IMR-90 (cell line): ENCODE results near the gene NEK5.

Source experiments
- BHLHE40 ChIP-seq: fragments of 150-350 bp; IDR thresholded peaks from 2 replicates; pipeline ENCODE4 v1.6.1; 2016; ENCODE audit warnings: mild to moderate bottlenecking, low read depth, low read length
- CEBPB ChIP-seq: IDR thresholded peaks from 2 replicates; pipeline ENCODE4 v1.6.1; 2012; ENCODE audit warnings: low read depth, low read length, improper control_type of control experiment
- CHD1 ChIP-seq: IDR thresholded peaks from 2 replicates; pipeline ENCODE4 v1.6.1; 2012; ENCODE audit warnings: low read depth, low read length, improper control_type of control experiment
- CTCF ChIP-seq: conservative IDR thresholded peaks from 2 replicates; pipeline ENCODE4 v1.5.1; 2012; ENCODE audit warnings: mild to moderate bottlenecking, low read depth, low read length, improper control_type of control experiment
- FOS ChIP-seq: fragments of 150-350 bp; IDR thresholded peaks from 2 replicates; pipeline ENCODE4 v1.6.1; 2016; ENCODE audit warnings: low read depth, low read length
- MAFK ChIP-seq: IDR thresholded peaks from 2 replicates; pipeline ENCODE4 v1.6.1; 2012; ENCODE audit warnings: low read depth, low read length, improper control_type of control experiment
- MAZ ChIP-seq: IDR thresholded peaks from 2 replicates; pipeline ENCODE4 v1.6.1; 2012; ENCODE audit warnings: low read depth, mild to moderate bottlenecking, low read length, improper control_type of control experiment, moderate library complexity, borderline replicate concordance
- NFE2L2 ChIP-seq: fragments of 150-350 bp; IDR thresholded peaks from 2 replicates; pipeline ENCODE4 v1.6.1; 2016; ENCODE audit warnings: low read depth, mild to moderate bottlenecking, low read length
- POLR2A ChIP-seq: IDR thresholded peaks from 2 replicates; pipeline ENCODE4 v1.6.1; 2012; ENCODE audit warnings: mild to moderate bottlenecking, low read depth, low read length
- RAD21 ChIP-seq: IDR thresholded peaks from 2 replicates; pipeline ENCODE4 v1.6.1; 2012; ENCODE audit warnings: low read length, improper control_type of control experiment
- RCOR1 ChIP-seq: IDR thresholded peaks from 2 replicates; pipeline ENCODE4 v1.6.1; 2012; ENCODE audit warnings: mild to moderate bottlenecking, low read length, improper control_type of control experiment; ENCODE audit not compliant: insufficient replicate concordance
- RFX5 ChIP-seq: IDR thresholded peaks from 2 replicates; pipeline ENCODE4 v1.8.0; 2012; ENCODE audit warnings: low read depth, mild to moderate bottlenecking, low read length, moderate library complexity
- SMC3 ChIP-seq: fragments of 150-350 bp; IDR thresholded peaks from 2 replicates; pipeline ENCODE4 v1.6.1; 2016; ENCODE audit warnings: low read depth, mild to moderate bottlenecking, antibody characterized with exemption, low read length, moderate library complexity
- TF ChIP-seq, protein P1 (sequence below): fragments of 150-350 bp; IDR thresholded peaks from 2 replicates; pipeline ENCODE4 v1.6.1; 2017; ENCODE audit warnings: mild to moderate bottlenecking, antibody characterized with exemption, low read length, low read depth

DNA sequence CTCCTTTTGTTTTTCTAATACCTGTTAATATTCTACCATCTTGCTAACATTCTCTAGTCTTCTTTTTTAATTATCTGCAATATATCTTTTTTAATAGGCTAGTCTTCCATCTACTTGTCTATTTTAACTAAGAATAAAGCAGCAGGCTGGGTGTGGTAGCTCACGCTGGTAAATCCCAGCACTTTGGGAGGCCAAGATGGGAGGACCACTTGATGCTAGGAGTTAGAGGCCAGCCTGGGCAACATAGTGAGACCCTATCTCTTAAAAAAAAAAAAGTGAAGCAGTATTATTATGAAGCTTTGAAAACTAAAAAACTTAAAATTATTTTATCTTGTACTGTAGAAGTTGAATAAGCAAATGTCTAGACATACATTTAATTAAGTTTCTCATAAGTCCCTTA lies 101.0 kb downstream of the NEK5 start:
- no peak for TF ChIP-seq POLR2A
- no peak for TF ChIP-seq CTCF
- TF ChIP-seq SMC3, result no peak
- TF ChIP-seq, protein P1, sequence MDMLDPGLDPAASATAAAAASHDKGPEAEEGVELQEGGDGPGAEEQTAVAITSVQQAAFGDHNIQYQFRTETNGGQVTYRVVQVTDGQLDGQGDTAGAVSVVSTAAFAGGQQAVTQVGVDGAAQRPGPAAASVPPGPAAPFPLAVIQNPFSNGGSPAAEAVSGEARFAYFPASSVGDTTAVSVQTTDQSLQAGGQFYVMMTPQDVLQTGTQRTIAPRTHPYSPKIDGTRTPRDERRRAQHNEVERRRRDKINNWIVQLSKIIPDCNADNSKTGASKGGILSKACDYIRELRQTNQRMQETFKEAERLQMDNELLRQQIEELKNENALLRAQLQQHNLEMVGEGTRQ, result no peak
- TF ChIP-seq RFX5, result no peak
- TF ChIP-seq CEBPB, result no peak
- TF ChIP-seq FOS, result no peak
- TF ChIP-seq MAZ, result no peak
- TF ChIP-seq MAFK, result no peak
- no peak for TF ChIP-seq RCOR1
- no peak for TF ChIP-seq RAD21
- TF ChIP-seq CHD1, result no peak
- no peak for TF ChIP-seq BHLHE40
- no peak for TF ChIP-seq NFE2L2
